Measurements from ENCODE around the gene TAS1R3.

TAS1R3 gene

GRCh38 chr1:1370771-1371300, 39.8 kb downstream of the TAS1R3 start:
- Histone ChIP-seq H3K27ac (ENCODE audit: low read length) (no peak overlapping the region), H4K20me1 (ENCODE audit: insufficient read depth, low read length) (no peaks in the 10 kb centered on the region), H3K9me3 (ENCODE audit: insufficient read depth, low read length) (peaks cover 10% of the 10 kb centered on the region; the same call in 1 of the 2 replicates), H3K36me3 (replicated peaks; ENCODE audit: low read depth, low read length) (peaks cover 4% of the 10 kb centered on the region), H2AFZ (ENCODE audit: low read depth, low read length) (no peak overlapping the region), H3K4me2 (ENCODE audit: low read length) (no peak overlapping the region), H3K9ac (ENCODE audit: low read length) (no peak overlapping the region), H3K4me3 (ENCODE audit: low read length) (no peak overlapping the region), H3K27me3 (ENCODE audit: low read depth, low read length) (no peaks in the 10 kb centered on the region), H3K4me1 (ENCODE audit: low read length) (peaks cover 17% of the 10 kb centered on the region), H3K79me2 (ENCODE audit: low read length) (peaks cover 33% of the 10 kb centered on the region)
- TF ChIP-seq CTCF (IDR thresholded peaks at IDR 0.05; ENCODE audit: low read depth, low read length) (no peak), EZH2phosphoT487 (IDR thresholded peaks at IDR 0.05; ENCODE audit: low read depth) (no peak)

GRCh38 chr1:1371364-1371745, 40.3 kb downstream of the TAS1R3 start:
- Histone ChIP-seq H3K9ac (ENCODE audit: low read length) (no peak overlapping the region), H3K4me1 (ENCODE audit: low read length) (peaks cover 22% of the 10 kb centered on the region), H3K79me2 (ENCODE audit: low read length) (peaks cover 36% of the 10 kb centered on the region), H3K36me3 (replicated peaks; ENCODE audit: low read depth, low read length) (peaks cover 9% of the 10 kb centered on the region), H3K4me2 (ENCODE audit: low read length) (no peak overlapping the region), H3K9me3 (ENCODE audit: insufficient read depth, low read length) (peaks cover 10% of the 10 kb centered on the region; the same call in 1 of the 2 replicates), H3K27ac (ENCODE audit: low read length) (no peak overlapping the region), H4K20me1 (ENCODE audit: insufficient read depth, low read length) (no peaks in the 10 kb centered on the region), H3K27me3 (ENCODE audit: low read depth, low read length) (no peaks in the 10 kb centered on the region), H3K4me3 (ENCODE audit: low read length) (no peak overlapping the region), H2AFZ (ENCODE audit: low read depth, low read length) (no peak overlapping the region)
- no peak for TF ChIP-seq CTCF (IDR thresholded peaks at IDR 0.05; ENCODE audit: low read depth, low read length)
- no peak for TF ChIP-seq EZH2phosphoT487 (IDR thresholded peaks at IDR 0.05; ENCODE audit: low read depth)

GRCh38 chr1:1371746-1372711, 40.9 kb downstream of the TAS1R3 start:
- Histone ChIP-seq H2AFZ (ENCODE audit: low read depth, low read length) (no peak overlapping the region), H3K9ac (ENCODE audit: low read length) (no peak overlapping the region), H3K4me3 (ENCODE audit: low read length) (no peak overlapping the region), H3K79me2 (ENCODE audit: low read length) (peaks cover 36% of the 10 kb centered on the region), H3K27ac (ENCODE audit: low read length) (no peak overlapping the region), H4K20me1 (ENCODE audit: insufficient read depth, low read length) (no peaks in the 10 kb centered on the region), H3K36me3 (replicated peaks; ENCODE audit: low read depth, low read length) (peaks cover 16% of the 10 kb centered on the region), H3K27me3 (ENCODE audit: low read depth, low read length) (no peaks in the 10 kb centered on the region), H3K4me2 (ENCODE audit: low read length) (0 out of 2 replicates have a peak overlapping the region, but pooled peaks have one; percentile 13), H3K4me1 (ENCODE audit: low read length) (peaks cover 23% of the 10 kb centered on the region), H3K9me3 (ENCODE audit: insufficient read depth, low read length) (peaks cover 4% of the 10 kb centered on the region; the same call in 1 of the 2 replicates)
- peak; percentile 81 for TF ChIP-seq CTCF (IDR thresholded peaks at IDR 0.05; ENCODE audit: low read depth, low read length)
- no peak for TF ChIP-seq EZH2phosphoT487 (IDR thresholded peaks at IDR 0.05; ENCODE audit: low read depth)

Data from OCI-LY3 (cell line).